Endothelial cell of umbilical vein (primary cell): ENCODE results near the gene GCNT2. TPM values are rescaled to one million over a fixed set of nuclear protein-coding genes. Genes with fewer than 3 reads are reported as not detected.

Source experiments
- BruUV-seq: library from RNA; stranded (reverse); fragments of 400-500 nt; replicated peaks from 2 replicates; lab custom pipeline; 2021; lab: Mats Ljungman, UMichigan
- CTCF ChIA-PET: fragments of 300-600, 350-600 bp; sonication (Branson Sonifier 250); formaldehyde crosslinking; loops from one replicate; lab custom pipeline; 2021; ENCODE audit warnings: antibody characterized with exemption, inconsistent platforms; lab: Charles Lee
- POLR2A ChIA-PET: fragments of 300-600, 350-600 bp; sonication (Branson Sonifier 250); formaldehyde crosslinking; loops from one replicate; lab custom pipeline; 2021; ENCODE audit warnings: antibody characterized with exemption, inconsistent platforms; lab: Charles Lee
- DNase-seq: peaks from one replicate; pipeline ENCODE4 v3.0.0-alpha.2; 2011; ENCODE audit warnings: low read depth, low spot score
- FAIRE-seq: peaks from 2 replicates; lab custom pipeline; 2011; peaks lifted over from hg19 to GRCh38; lab: Jason Lieb, UNC
- H2AFZ ChIP-seq: 2 replicates; pipeline ENCODE4 v1.6.0; 2012; ENCODE audit warnings: low read depth, low read length, control low read depth, inconsistent platforms
- H3K27ac ChIP-seq: 2 replicates; pipeline ENCODE4 v1.5.1; 2011; ENCODE audit warnings: low read depth, mild to moderate bottlenecking, control low read depth, low read length, moderate library complexity; ENCODE audit not compliant: insufficient read depth
- H3K27me3 ChIP-seq, 2 experiments: 2 replicates each; pipeline versions ENCODE4 v1.6.0 to v1.6.1; 2011; ENCODE audit warnings: low read length in 2 of 2, mixed read lengths in 1 of 2; ENCODE audit not compliant: control insufficient read depth in 2 of 2, insufficient read depth in 2 of 2
- H3K36me3 ChIP-seq, 2 experiments: 2 replicates in 1 of 2; 3 replicates in 1 of 2; pipeline ENCODE4 v1.5.1; 2011; ENCODE audit warnings: low read length in 2 of 2, mild to moderate bottlenecking in 1 of 2, moderate library complexity in 1 of 2; ENCODE audit not compliant: control insufficient read depth in 2 of 2, insufficient read depth in 2 of 2; ENCODE audit errors: extremely low read depth in 1 of 2
- H3K4me1 ChIP-seq: 3 replicates; pipeline ENCODE4 v1.5.1; 2011; ENCODE audit warnings: mild to moderate bottlenecking, low read length; ENCODE audit not compliant: control insufficient read depth, insufficient read depth; ENCODE audit errors: extremely low read depth
- H3K4me2 ChIP-seq: 2 replicates; pipeline ENCODE4 v1.6.1; 2011; ENCODE audit warnings: low read length, control low read depth, mixed read lengths; ENCODE audit not compliant: insufficient read depth
- H3K4me3 ChIP-seq, 3 experiments: fragments of 200-600 bp in 1 of 3; sonication (generic), shearing (Covaris generic) in 1 of 3; replicated peaks in 1 of 3; 2 replicates each; pipeline ENCODE4 v1.5.1; 2011 to 2016; ENCODE audit warnings: control low read depth in 3 of 3, low read length in 3 of 3, mild to moderate bottlenecking in 2 of 3, inconsistent platforms in 1 of 3, low read depth in 1 of 3, moderate library complexity in 1 of 3; ENCODE audit not compliant: insufficient read depth in 1 of 3
- H3K79me2 ChIP-seq: 2 replicates; pipeline ENCODE4 v1.6.0; 2012; ENCODE audit warnings: low read length, inconsistent platforms; ENCODE audit not compliant: control insufficient read depth, insufficient read depth
- H3K9ac ChIP-seq: replicated peaks from 2 replicates; pipeline ENCODE3; 2011; ENCODE audit warnings: low read length, control low read depth; ENCODE audit not compliant: insufficient read depth; ENCODE audit errors: extremely low read depth
- H3K9me1 ChIP-seq: replicated peaks from 3 replicates; pipeline ENCODE4 v1.6.0; 2011; ENCODE audit warnings: mild to moderate bottlenecking, low read length; ENCODE audit not compliant: control insufficient read depth, insufficient read depth; ENCODE audit errors: extremely low read depth
- H3K9me3 ChIP-seq: replicated peaks from 2 replicates; pipeline ENCODE4 v1.5.1; 2012; ENCODE audit warnings: low read length, inconsistent platforms; ENCODE audit not compliant: control insufficient read depth, insufficient read depth
- H4K20me1 ChIP-seq: replicated peaks from 2 replicates; pipeline ENCODE3; 2011; ENCODE audit warnings: mild to moderate bottlenecking, low read length; ENCODE audit not compliant: control insufficient read depth, insufficient read depth; ENCODE audit errors: extremely low read depth
- CTCF ChIP-seq, 2 donors: IDR thresholded peaks; 1 replicate in 1 of 2; 2 replicates in 1 of 2; pipeline ENCODE4 v1.5.1; 2011; ENCODE audit warnings: low read length in 2 of 2, mild to moderate bottlenecking in 2 of 2, moderate library complexity in 2 of 2, control low read depth in 1 of 2, inconsistent platforms in 1 of 2, low read depth in 1 of 2; ENCODE audit not compliant: insufficient read depth in 1 of 2; ENCODE audit errors: extremely low read depth in 1 of 2
- EZH2 ChIP-seq: IDR thresholded peaks from 2 replicates; pipeline ENCODE4 v1.6.1; 2012; ENCODE audit warnings: borderline replicate concordance, low read depth, mild to moderate bottlenecking, moderate library complexity, low read length, inconsistent platforms; ENCODE audit not compliant: severe bottlenecking
- JUN ChIP-seq: IDR thresholded peaks from 2 replicates; pipeline ENCODE4 v1.6.1; 2011; ENCODE audit warnings: borderline replicate concordance, low read depth; ENCODE audit not compliant: insufficient read length, insufficient read depth
- MYC ChIP-seq: IDR thresholded peaks from one replicate; pipeline ENCODE4 v1.6.1; 2011; ENCODE audit warnings: mild to moderate bottlenecking, low read depth, low read length
- POLR2A ChIP-seq: IDR thresholded peaks from 2 replicates; pipeline ENCODE4 v1.6.1; 2012; ENCODE audit warnings: low read depth, mild to moderate bottlenecking, control low read depth, low read length
- dilution Hi-C: fragments of 300-500 bp; cut with MboI; formaldehyde crosslinking; loops from one replicate; pipeline ENCODE4 v1.15.0; 2019; ENCODE audit warnings: low sequenced_read_pairs; ENCODE audit not compliant: extremely low pct_ligation_motif_present
- intact Hi-C: fragments of 100-400 bp; cut with micrococcal nuclease; formaldehyde crosslinking; loops from one replicate; pipeline ENCODE4 v1.10.0; 2022
- polyA plus RNA-seq, 4 experiments: library from polyadenylated mRNA; depleted of rRNA in 3 of 4; stranded (reverse) in 3 of 4; unstranded in 1 of 4; fragments of >200 nt; gene quantifications; 2 replicates each; pipeline versions ENCODE4 v1.2.1 to v1.2.3, GENCODE V29; 2011 to 2012; ENCODE audit warnings: missing spikeins in 1 of 4
- total RNA-seq: library from RNA; stranded (reverse); gene quantifications from 2 replicates; pipeline ENCODE4 v1.2.3, GENCODE V29; 2021
- TF ChIP-seq, protein P1 (sequence below): IDR thresholded peaks from 2 replicates; pipeline ENCODE4 v1.6.1; 2011; ENCODE audit not compliant: insufficient read depth, insufficient read length

GCNT2 gene
- total and polyA plus RNA-seq, 2 donors (not counting 3 experiments of a cell fraction or from before 2014, with no cell fraction given), result 3.8 to 10.9 TPM

DNA sequence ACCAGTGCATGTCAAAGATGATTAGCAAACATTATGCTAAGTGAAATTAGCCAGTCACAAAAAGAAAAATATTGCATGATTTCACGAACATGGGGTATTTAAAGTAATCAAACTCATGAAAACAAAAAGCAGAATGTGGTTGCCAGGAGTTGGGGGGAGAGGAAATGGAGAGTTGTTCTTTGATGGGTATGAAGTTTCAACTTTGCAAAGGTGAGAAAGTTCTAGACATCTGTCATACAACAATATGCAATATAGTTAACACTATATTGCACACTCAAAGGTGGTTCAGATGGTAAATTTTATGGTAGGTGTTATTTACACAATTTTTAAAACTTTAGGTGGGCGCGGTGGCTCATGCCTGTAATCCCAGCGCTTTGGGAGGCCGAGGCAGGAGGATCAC is 13.4 kb upstream of the GCNT2 start:
- H3K4me3 ChIP-seq, result no peak overlapping the region
- no peaks in the 10 kb centered on the region for H3K79me2 ChIP-seq
- no peak overlapping the region for H2AFZ ChIP-seq
- DNase-seq, result no peak
- no peaks in the 10 kb centered on the region for H3K36me3 ChIP-seq
- no peak overlapping the region for H3K9ac ChIP-seq
- BruUV-seq, result no TSS peak
- no peak for FAIRE-seq
- H3K27me3 ChIP-seq, result peaks cover 0 to 6% of the 10 kb centered on the region in 2 experiments
- CTCF ChIA-PET, result interaction anchor here (1.3 to 2.9 kb wide), 4 partner anchors 12 to 48 kb away, joined by 3 to 9 read pairs (median 6); no protein-coding TSS in a partner anchor
- POLR2A ChIA-PET, result no interaction called here
- no peaks in the 10 kb centered on the region for H3K9me1 ChIP-seq
- H3K4me2 ChIP-seq, result no peak overlapping the region
- intact Hi-C loops, result no loop called here
- H3K4me1 ChIP-seq, result no peaks in the 10 kb centered on the region
- no peak overlapping the region for H3K27ac ChIP-seq
- H3K9me3 ChIP-seq, result no peaks in the 10 kb centered on the region
- TF ChIP-seq EZH2, result no peak
- no peak for TF ChIP-seq JUN
- TF ChIP-seq POLR2A, result no peak
- TF ChIP-seq, protein P1, sequence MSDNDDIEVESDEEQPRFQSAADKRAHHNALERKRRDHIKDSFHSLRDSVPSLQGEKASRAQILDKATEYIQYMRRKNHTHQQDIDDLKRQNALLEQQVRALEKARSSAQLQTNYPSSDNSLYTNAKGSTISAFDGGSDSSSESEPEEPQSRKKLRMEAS, result no peak
- no peak for TF ChIP-seq MYC
- dilution Hi-C loops, result no loop called here
- H4K20me1 ChIP-seq, result no peaks in the 10 kb centered on the region

- no peaks in the 10 kb centered on the region for H3K79me2 ChIP-seq
- TF ChIP-seq EZH2 (no peak), CTCF (IDR thresholded peaks at IDR 0.05; ENCODE audit: extremely low read depth in 1 of 2, insufficient read depth in 1 of 2, low read depth in 1 of 2, low read length in 2 of 2) (peak; percentile 82 to 83)
- H2AFZ ChIP-seq, result peak overlapping the region; percentile 22
- no peaks in the 10 kb centered on the region for H3K9me1 ChIP-seq
- dilution Hi-C loops, result no loop called here
- ChIA-PET CTCF (interaction anchor here (0.6 to 2.9 kb wide), 22 partner anchors 8 to 294 kb away, joined by 3 to 28 read pairs (median 4); partner anchors contain the start of genes C6orf52, GCNT2 and PAK1IP1), POLR2A (interaction anchor here (1.8 kb wide), 1 partner anchor 45 kb away, joined by 4 read pairs; no protein-coding TSS in a partner anchor)
- H3K27me3 ChIP-seq, result peaks cover 0 to 4% of the 10 kb centered on the region in 2 experiments
- DNase-seq, result peak; percentile 75
- no peak overlapping the region for H3K4me3 ChIP-seq
- FAIRE-seq, result peak; percentile 82
- H3K36me3 ChIP-seq, result no peaks in the 10 kb centered on the region
- H3K9me3 ChIP-seq, result no peaks in the 10 kb centered on the region
- H3K27ac ChIP-seq, result no peak overlapping the region
- H3K9ac ChIP-seq, result no peak overlapping the region
- H4K20me1 ChIP-seq, result no peaks in the 10 kb centered on the region
- peak overlapping the region; percentile 3 for H3K4me2 ChIP-seq
- H3K4me1 ChIP-seq, result no peaks in the 10 kb centered on the region
- BruUV-seq, result no TSS peak
- intact Hi-C loops, result loop anchor here (1.0 to 2.0 kb wide), 6 partner anchors 32 to 291 kb away; partner anchors contain the start of genes C6orf52 and PAK1IP1
Observed at GRCh38 chr6:10510592-10511367, 10.4 kb upstream of the GCNT2 start.
